ENCODE measurements around the gene TIMM10. TPM values are rescaled to one million over a fixed set of nuclear protein-coding genes. Genes with fewer than 3 reads are reported as not detected.
"Not testable (repeated sequence)": the region's sequence is repeated elsewhere in the genome, so short reads cannot be mapped to it uniquely, and the experiment has no call there.

TIMM10 gene
- polyA plus RNA-seq, 3 donors, result 54.0 to 58.4 (median 58.3) TPM

DNA sequence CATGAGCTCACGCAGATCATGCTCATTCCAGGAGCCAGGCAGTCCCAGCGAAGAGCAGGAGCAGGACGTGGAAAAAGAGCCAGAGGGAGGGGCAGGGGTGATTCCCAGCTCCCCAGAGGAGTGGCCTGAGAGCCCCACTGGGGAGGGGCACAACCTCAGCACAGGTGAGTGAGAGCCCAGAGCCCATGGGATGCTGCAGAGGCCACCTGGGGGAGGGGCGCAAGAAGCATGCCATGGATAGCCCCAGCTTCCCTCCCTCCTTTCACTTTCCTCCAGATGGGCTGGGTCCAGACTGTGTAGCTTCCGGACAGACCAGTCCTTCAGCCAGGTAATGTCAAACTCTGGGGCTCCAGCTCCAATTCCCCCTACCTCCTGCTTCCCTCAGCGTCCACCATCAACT lies 13.0 kb upstream of the TIMM10 start:
- no peak for DNase-seq (ENCODE audit: low read depth in 3 of 3, low spot score in 2 of 3)

GRCh38 chr11:57542582-57542981 lies 12.0 kb upstream of the TIMM10 start:
- DNase-seq (ENCODE audit: low read depth in 3 of 3, low spot score in 2 of 3), result no peak

DNA sequence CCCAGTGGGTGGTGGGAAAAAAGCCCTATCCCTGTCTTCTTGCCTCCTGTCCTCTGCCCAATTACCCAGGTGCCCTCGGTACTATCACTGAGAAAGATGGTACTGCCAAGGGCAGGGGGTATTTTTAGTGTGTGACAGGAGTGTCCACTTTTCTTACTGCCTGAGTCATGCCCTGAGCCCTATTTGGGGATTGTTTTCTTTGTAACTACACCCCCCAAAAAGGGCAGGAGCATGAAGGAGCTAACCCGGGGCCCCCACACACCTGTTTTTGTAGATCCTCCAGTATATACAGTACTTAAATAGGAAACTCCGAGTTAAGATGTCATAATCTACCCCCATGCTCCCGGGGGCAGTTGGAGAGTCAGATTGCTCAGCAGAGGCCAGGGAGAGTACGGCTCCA lies 10.6 kb upstream of the TIMM10 start:
- no peak for DNase-seq (ENCODE audit: low read depth in 3 of 3, low spot score in 2 of 3)

DNA sequence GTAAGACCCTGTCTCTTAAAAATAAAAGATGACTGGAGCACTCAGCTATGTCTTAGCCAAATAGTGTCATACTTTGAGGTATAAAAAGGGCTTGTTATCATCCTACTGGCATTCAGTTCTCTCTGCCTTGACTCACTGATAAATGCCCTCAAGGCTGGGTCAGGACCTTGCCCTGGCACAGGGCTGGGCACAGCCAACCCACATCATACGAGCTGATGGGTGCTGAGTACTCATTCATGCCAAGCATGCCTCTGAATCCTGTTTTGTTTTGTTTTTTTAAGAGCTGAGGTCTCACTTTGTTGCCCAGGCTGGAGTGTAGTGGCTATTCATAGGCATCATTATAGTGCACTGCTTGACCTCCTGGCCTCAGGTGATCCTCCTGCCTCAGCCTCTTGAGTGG lies 8.8 kb upstream of the TIMM10 start:
- DNase-seq (ENCODE audit: low read depth in 3 of 3, low spot score in 2 of 3), result no peak

GRCh38 chr11:57536947-57537619 lies 6.5 kb upstream of the TIMM10 start, which contains the start of gene SMTNL1:
Gene SMTNL1 (plus strand): TSS chr11:57537595. CDS start chr11:57542643, 5,048 bp downstream.
- DNase-seq (ENCODE audit: low read depth in 3 of 3, low spot score in 2 of 3), result no peak

- DNase-seq (ENCODE audit: low read depth in 3 of 3, low spot score in 2 of 3), result not testable (repeated sequence)
These were observed 3.9 kb upstream of the TIMM10 start for GRCh38 chr11:57534449-57534848.

- DNase-seq (ENCODE audit: low read depth in 3 of 3, low spot score in 2 of 3), result no peak
These were observed 349 bp downstream of the TIMM10 start for GRCh38 chr11:57530215-57530595.

- DNase-seq (ENCODE audit: low read depth in 3 of 3, low spot score in 2 of 3), result no peak
These were observed 1.5 kb downstream of the TIMM10 start for GRCh38 chr11:57529012-57529411.

GRCh38 chr11:57527056-57527631 lies 3.4 kb downstream of the TIMM10 start:
- peak in 1 of 3 donors; percentile 40 for DNase-seq (ENCODE audit: low read depth in 3 of 3, low spot score in 2 of 3)

GRCh38 chr11:57523419-57523818 lies 7.1 kb downstream of the TIMM10 start:
- DNase-seq (ENCODE audit: low read depth in 3 of 3, low spot score in 2 of 3), result no peak

- no peak for DNase-seq (ENCODE audit: low read depth in 3 of 3, low spot score in 2 of 3)
These were observed 9.4 kb downstream of the TIMM10 start for GRCh38 chr11:57521116-57521515.

DNA sequence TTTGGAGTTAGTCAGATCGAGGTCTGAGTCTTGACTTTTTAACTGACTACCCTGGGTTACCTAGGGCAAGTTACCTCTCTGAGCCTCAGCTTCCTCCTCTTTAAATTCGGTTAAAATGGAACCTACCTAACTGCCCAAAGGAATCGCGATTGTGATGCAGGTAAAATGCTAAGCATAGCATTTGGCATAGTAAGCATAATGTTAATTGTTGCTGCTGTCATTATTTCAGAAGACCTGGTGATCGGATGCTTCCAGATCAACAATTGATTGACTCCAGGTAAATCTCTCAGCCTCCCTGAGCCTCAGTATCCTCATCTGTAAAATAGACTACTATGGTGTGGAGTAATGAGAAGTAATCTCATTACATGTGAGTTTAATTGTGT lies 14.5 kb downstream of the TIMM10 start:
- DNase-seq (ENCODE audit: low read depth in 3 of 3, low spot score in 2 of 3), result no peak

DNA sequence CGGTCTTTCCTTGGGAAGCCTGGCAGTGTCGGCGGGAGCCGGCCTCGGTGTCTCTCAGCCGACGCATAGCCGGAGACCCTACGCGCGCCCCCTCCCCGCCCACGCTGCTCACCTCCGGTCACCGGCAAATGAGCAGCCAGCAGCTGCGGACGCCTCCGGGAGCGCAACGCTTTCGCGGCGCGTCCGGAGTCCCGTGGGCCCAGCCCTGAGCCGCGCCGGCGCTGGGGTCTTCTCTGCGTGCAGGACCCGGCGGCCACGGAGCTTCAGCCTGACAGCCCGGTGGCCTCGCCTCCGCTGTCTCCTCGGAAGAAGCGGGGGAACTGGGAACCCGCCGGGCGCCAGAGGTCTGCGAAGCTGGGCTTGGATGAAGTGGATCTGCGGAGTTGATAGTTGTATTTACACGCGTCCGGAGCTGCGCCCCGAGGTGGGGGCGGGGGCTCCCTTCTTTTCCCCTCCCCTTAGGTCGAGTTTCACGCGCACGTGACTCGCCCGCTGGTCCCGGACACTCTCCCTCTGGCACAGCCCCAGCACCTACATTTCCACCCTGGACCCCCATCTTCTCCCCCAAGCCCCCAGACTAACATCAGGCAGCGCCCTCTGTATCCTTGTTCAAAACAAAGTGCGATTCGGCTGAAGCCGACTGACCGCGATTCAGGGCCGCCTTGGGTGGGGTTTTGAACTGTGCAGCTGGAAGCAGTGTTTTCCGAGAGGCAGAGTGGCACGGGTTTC lies 15.1 kb downstream of the TIMM10 start, which contains the start of gene SLC43A1:
TSS of gene SLC43A1 (minus strand) at position 371 of the 729 bp plus-strand sequence. CDS start 1,591 bp downstream, outside the sequence.
- no peak for DNase-seq (ENCODE audit: low read depth in 3 of 3, low spot score in 2 of 3)

DNA sequence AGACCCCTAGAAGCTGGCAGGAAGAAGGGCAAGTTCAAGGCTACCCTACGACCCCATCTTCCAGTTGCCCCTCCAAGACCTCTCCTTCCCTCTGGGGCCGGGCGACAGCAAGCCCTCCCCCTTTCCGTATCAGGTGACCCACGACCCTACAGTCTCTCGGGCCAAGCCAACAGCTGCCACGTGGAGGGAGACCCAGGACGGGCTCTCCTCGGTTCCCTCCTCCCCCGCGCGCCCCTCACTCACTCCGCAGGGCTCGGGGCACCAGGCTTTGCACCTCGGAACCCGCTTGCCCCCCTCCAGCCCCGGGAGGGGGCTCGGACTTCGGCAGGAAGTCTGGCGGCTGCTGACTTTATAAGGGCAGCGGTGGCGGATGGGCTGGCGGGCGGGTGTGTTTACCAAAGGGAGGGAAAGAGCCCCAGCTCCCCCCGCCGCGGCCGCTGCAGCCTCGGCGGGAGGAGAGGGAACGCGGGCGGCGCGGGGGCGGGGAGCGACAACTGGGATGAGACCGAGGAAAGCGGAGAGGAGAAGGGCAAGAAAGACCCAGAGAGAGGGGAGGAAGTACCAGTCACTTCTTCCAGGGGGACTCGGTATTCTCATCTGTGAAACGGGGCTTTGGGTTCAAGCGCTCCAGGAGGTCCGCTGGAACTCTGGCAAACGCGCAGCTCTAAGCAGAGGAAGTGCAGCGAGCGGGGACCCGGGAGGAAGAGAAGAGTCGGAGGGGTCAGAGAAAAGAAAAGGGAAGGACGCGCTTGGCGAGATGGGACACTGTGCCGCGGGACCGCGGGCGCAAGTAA lies 15.8 kb downstream of the TIMM10 start:
- DNase-seq (ENCODE audit: low read depth in 3 of 3, low spot score in 2 of 3), result no peak

DNA sequence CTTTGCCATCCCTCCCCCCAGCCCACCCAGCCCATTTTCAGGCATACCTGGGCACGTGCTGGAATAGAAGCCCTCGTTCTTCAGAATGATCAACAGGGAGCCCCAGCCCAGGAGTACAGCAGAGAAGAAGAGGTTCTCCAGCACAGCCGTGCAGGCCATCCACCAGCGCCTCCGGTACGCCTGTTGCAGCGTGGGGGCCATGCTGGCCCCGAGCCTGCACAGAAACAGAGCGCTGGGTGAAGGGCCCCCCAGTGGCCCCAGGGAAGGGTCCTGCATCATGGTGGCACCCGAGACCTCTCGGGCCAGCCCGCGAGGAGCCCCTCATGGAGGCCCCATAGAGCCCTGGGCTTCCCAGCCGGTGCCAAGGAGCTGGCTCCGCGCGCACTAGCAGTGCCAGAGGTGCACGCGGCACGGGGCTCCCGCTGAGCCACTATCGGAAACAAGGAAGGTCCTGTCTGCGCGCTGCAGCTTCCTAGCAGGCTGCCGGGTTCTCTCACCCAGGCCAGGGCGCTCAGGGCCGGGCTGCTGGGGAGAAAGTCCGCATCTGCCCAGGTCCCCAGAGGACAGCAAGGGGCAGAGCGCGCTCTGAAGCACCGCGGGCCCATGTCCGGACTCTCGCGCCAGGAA lies 16.5 kb downstream of the TIMM10 start:
- DNase-seq (ENCODE audit: low read depth in 3 of 3, low spot score in 2 of 3), result no peak

GRCh38 chr11:57513452-57513795 lies 17.1 kb downstream of the TIMM10 start:
- no peak for DNase-seq (ENCODE audit: low read depth in 3 of 3, low spot score in 2 of 3)

- DNase-seq (ENCODE audit: low read depth in 3 of 3, low spot score in 2 of 3), result no peak
These were observed 17.7 kb downstream of the TIMM10 start for GRCh38 chr11:57512646-57513451.

- no peak for DNase-seq (ENCODE audit: low read depth in 3 of 3, low spot score in 2 of 3)
These were observed 18.7 kb downstream of the TIMM10 start for GRCh38 chr11:57511741-57512430.

Data from right renal cortex interstitium (tissue), 3 donors.